GM12874 (cell line): ENCODE data around the gene RAB3GAP2.
A peak's percentile ranks its signal among the peaks of the same experiment; 100 is the strongest.

Source experiments
- TF ChIP-seq, protein P1 (sequence below): IDR thresholded peaks from 2 replicates; pipeline ENCODE4 v1.5.1; 2011; ENCODE audit warnings: low read depth, mild to moderate bottlenecking, control low read depth, low read length, moderate library complexity; ENCODE audit not compliant: insufficient read depth

Gene RAB3GAP2

DNA sequence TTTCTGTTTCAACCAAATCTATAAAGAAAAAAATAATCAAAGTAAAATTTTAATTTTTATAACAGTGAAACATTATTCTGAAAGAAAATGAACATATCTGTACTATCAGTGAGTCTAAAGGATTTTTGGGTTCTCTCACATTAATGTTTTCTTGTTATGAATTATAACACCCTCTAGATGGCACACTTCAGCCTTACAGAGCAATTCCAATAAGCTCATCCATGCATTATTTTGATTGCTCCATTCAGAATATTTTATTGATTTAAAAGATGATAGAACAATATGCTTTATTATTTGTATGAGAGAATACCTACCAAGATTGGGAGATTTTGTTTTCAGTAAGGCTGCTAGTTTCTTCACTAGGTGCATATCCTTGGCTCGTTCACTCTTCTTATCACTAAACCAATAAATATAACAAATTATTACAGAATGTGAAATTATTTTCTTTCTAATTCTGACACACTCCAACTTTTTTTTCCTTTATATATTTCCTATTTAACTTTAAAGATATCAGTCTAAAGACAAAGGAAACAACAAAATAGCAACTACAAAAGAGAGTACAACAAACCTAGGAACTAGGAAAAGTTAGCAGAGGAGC lies 82.4 kb downstream of the RAB3GAP2 start:
- TF ChIP-seq, protein P1, sequence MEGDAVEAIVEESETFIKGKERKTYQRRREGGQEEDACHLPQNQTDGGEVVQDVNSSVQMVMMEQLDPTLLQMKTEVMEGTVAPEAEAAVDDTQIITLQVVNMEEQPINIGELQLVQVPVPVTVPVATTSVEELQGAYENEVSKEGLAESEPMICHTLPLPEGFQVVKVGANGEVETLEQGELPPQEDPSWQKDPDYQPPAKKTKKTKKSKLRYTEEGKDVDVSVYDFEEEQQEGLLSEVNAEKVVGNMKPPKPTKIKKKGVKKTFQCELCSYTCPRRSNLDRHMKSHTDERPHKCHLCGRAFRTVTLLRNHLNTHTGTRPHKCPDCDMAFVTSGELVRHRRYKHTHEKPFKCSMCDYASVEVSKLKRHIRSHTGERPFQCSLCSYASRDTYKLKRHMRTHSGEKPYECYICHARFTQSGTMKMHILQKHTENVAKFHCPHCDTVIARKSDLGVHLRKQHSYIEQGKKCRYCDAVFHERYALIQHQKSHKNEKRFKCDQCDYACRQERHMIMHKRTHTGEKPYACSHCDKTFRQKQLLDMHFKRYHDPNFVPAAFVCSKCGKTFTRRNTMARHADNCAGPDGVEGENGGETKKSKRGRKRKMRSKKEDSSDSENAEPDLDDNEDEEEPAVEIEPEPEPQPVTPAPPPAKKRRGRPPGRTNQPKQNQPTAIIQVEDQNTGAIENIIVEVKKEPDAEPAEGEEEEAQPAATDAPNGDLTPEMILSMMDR: peak; percentile 14; the same call in 1 of the 2 replicates

DNA sequence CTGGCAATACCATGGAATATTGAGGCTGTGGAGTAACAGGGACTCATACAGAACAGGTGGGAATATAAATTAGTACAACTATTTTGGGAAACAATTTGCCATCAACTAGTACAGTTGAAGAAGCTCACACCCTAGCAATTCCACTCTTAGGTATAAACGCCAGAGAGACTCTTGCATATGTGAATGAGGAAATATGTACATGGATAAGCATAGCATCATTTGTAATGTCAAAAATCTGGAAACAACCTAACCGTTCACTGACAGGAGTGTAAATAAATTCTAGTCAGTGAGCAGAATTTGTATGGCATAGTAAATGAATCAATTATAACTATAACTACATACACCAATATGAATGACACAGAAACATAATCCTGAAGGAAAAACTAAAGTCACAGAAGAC lies 83.7 kb downstream of the RAB3GAP2 start:
- TF ChIP-seq, protein P1: no peak

DNA sequence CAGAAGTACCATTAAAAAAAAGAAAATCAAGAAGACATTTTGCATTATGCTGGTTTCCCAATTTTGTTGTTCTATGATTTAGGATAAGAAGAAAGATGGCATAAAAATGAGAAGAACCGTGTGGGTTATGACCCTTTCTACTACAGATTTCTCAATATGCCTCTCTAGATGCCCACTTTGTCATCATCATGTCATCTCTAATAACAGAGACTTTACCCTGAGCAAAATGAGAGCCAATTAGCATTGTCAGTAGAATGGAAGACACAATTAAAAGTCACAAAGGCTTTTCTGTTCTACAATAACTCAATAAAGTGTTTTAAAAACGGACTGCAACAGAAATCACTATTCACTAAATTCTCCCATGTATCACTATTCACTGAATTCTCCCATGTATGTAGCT lies 85.5 kb downstream of the RAB3GAP2 start:
- TF ChIP-seq, protein P1: no peak

DNA sequence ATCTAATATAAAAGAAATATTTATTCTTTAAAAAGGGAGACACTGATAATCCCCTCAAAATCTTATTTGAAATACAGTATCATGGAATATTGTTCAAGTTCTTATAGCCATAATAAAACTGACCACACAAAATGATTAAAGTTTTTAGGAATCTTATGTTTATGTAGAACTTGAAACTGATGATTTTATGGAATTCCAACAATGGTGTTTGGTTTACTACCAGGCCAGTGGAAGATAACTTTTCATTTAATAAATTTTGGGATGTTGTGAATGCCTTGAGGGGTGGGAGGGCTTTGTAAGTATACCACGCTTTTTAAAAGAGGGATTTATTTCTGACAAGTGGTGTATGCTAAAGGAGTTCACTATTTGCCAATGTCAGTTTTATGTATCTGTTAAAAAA lies 87.7 kb downstream of the RAB3GAP2 start:
- TF ChIP-seq, protein P1: no peak

DNA sequence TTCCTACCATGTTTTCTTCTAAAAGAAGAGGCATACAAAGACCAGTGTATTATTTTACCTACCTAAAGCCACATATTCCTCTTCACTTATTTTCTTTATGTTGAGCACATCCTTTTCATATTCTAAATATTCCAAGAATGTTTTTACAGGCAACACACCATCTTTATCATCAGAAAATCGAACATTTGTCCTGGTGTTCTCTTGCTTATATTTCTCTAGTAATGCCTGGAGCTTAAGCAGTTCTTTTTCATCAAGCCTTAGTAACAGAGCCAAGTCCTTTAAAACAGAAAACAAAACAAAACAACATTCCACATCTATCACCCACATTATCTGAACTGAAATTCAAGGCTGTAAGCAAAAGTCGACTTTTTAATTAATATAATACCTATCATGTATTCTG lies 89.6 kb downstream of the RAB3GAP2 start:
- TF ChIP-seq, protein P1: no peak

DNA sequence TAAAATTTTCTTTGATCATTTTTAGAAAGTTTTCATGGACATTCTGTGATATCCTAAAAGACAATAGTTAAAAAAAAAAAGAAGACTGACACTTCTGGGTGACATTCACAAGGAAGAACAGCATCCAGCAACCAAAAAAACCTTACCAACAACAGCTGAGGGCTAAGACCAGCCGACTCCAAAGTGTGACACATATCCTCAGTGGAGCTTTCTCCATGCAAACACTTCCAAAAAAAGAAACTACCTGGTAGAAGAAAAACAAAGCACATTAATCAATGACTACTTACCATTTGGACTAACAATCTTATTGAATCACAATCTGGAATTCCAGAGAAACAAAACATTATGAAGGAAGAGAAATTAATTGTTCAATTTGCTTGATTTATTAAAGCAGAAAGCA lies 90.1 kb downstream of the RAB3GAP2 start:
- TF ChIP-seq, protein P1: no peak

DNA sequence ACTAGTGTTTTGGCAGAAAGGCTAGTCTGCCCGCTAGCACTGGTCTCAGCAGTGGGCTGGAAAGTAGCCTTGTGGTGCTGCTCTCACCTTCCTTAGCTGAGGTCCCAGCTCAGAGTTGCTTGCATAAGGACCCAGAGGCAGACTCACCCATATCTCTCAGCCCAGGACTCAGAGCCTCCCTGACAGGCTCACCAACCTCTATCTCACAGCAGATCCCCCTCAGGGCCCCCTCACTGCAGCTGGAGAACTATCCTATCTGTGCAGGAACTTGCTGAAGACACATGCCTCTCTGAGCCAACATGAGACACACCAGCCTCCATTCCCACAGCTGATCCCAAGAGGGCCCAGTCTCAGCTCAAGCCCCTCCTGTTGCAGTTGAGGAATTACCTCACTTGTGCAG lies 95.7 kb downstream of the RAB3GAP2 start:
- TF ChIP-seq, protein P1: no peak
